Heart left ventricle (tissue), 13 donors: Measurements from ENCODE around the gene TMEM147.

Experiments
- POLR2A ChIP-seq, 2 donors: fragments of 450-650 bp; IDR thresholded peaks; one replicate each; pipeline ENCODE4 v1.6.1; 2017; ENCODE audit warnings: antibody characterized with exemption in 2 of 2, mild to moderate bottlenecking in 2 of 2, moderate library complexity in 2 of 2
- TF ChIP-seq, protein P1 (sequence below), 12 donors: fragments of 200-600 bp; sonication (generic) in 4 of 12; IDR thresholded peaks; one replicate each; pipeline versions ENCODE4 v1.5.0 to v1.8.0; 2018 to 2022; ENCODE audit warnings: antibody characterized with exemption in 12 of 12, mild to moderate bottlenecking in 5 of 12
- donor health status: ischemic (EF 13 %, LVEDD 7.1; RV severe dilation, severe dysfunction).
- donor health status: DM: no; HTN: yes; CAD: no.
- donor health status: DM: no; HTN: no; CAD: no.
- donor health status: ischemic (EF 25% LVEDD 6.9; RV normal size, moderate dysfunction).
- donor health status: ischemic (EF 25% LVEDD 5.7; RV mildly dilated, moderate dysfunction).
- donor health status: ischemic (EF 35%, LVEDD 5.7; RV mildly dilated, moderate dysfunction).
- donor health status: nonischemic (EF 11% LVEDD 7.7; RV severe dilation, severe dysfunction).
- donor health status: DM: yes; HTN: yes; CAD: no.
- donor health status: PGD.
- donor health status: ischemic (EF 29% LVEDD 5.4; RV normal size, mild dysfunction).
- donor health status: nonischemic (EF 23%, LVEDD 6.1; RV moderate dilation, normal function).

DNA sequence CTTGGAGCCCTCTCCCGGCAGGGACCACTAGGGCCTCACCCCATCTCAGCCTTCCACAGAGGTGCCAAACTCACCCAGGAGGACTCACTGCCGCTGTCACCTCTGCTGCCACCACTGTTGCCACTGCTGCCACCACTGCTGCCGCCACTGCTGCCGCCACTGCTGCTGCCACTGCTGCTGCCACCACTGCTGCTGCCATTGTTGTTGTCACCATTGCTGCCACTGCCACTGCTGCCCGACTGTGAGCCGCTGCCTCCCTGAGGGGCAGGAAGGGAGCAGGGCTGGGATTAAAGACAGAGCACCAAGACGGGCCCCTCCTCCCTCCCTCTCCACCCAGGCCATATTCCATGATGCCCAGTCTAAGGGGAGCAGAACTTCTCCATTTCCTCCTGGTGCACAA is 34.1 kb upstream of the TMEM147 start:
- TF ChIP-seq, protein P1, sequence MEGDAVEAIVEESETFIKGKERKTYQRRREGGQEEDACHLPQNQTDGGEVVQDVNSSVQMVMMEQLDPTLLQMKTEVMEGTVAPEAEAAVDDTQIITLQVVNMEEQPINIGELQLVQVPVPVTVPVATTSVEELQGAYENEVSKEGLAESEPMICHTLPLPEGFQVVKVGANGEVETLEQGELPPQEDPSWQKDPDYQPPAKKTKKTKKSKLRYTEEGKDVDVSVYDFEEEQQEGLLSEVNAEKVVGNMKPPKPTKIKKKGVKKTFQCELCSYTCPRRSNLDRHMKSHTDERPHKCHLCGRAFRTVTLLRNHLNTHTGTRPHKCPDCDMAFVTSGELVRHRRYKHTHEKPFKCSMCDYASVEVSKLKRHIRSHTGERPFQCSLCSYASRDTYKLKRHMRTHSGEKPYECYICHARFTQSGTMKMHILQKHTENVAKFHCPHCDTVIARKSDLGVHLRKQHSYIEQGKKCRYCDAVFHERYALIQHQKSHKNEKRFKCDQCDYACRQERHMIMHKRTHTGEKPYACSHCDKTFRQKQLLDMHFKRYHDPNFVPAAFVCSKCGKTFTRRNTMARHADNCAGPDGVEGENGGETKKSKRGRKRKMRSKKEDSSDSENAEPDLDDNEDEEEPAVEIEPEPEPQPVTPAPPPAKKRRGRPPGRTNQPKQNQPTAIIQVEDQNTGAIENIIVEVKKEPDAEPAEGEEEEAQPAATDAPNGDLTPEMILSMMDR (IDR thresholded peaks at IDR 0.05), result no peak
- TF ChIP-seq POLR2A (IDR thresholded peaks at IDR 0.05), result no peak
